H9 (cell line): ENCODE results near the gene GABRB3. TPM values are rescaled to one million over a fixed set of nuclear protein-coding genes. Genes with fewer than 3 reads are reported as not detected.
"Not testable (repeated sequence)": the region's sequence is repeated elsewhere in the genome, so short reads cannot be mapped to it uniquely, and the experiment has no call there.

Source experiments
- DNase-seq: peaks from one replicate; pipeline ENCODE4 v3.0.0-alpha.2; 2017
- H2AFZ ChIP-seq: one replicate; pipeline ENCODE4 v1.6.1; 2013; ENCODE audit warnings: mild to moderate bottlenecking, low read length, control low read depth, moderate library complexity
- H2AK5ac ChIP-seq: 2 replicates; pipeline ENCODE4 v1.6.1; 2013; ENCODE audit warnings: low read length, control low read depth, mixed read lengths; ENCODE audit not compliant: insufficient read length
- H2BK120ac ChIP-seq: one replicate; pipeline ENCODE4 v1.6.1; 2013; ENCODE audit warnings: low read depth, mild to moderate bottlenecking, low read length, control low read depth, inconsistent platforms; ENCODE audit not compliant: poor library complexity, severe bottlenecking
- H2BK12ac ChIP-seq: 2 replicates; pipeline ENCODE4 v1.6.1; 2013; ENCODE audit warnings: low read length, control low read depth, mixed read lengths, low read depth; ENCODE audit not compliant: insufficient read length
- H2BK15ac ChIP-seq: 2 replicates; pipeline ENCODE4 v1.6.1; 2013; ENCODE audit warnings: low read depth, low read length, control low read depth
- H2BK20ac ChIP-seq: one replicate; pipeline ENCODE4 v1.6.1; 2013; ENCODE audit warnings: low read depth, mild to moderate bottlenecking, low read length, control low read depth, inconsistent platforms; ENCODE audit not compliant: poor library complexity, severe bottlenecking
- H2BK5ac ChIP-seq: 2 replicates; pipeline ENCODE4 v1.6.1; 2013; ENCODE audit warnings: low read length, control low read depth, mixed read lengths; ENCODE audit not compliant: insufficient read length
- H3K14ac ChIP-seq: 2 replicates; pipeline ENCODE4 v1.6.1; 2013; ENCODE audit warnings: low read length, control low read depth; ENCODE audit not compliant: insufficient read depth
- H3K18ac ChIP-seq: 2 replicates; pipeline ENCODE4 v1.6.1; 2013; ENCODE audit warnings: low read depth, mild to moderate bottlenecking, mixed read lengths, low read length, control low read depth; ENCODE audit not compliant: insufficient read length
- H3K23ac ChIP-seq: 2 replicates; pipeline ENCODE4 v1.6.1; 2013; ENCODE audit warnings: low read length, control low read depth, mixed read lengths, low read depth; ENCODE audit not compliant: insufficient read length
- H3K23me2 ChIP-seq: 2 replicates; pipeline ENCODE4 v1.6.1; 2013; ENCODE audit warnings: low read depth, mild to moderate bottlenecking, mixed read lengths, low read length, control low read depth; ENCODE audit not compliant: insufficient read length, poor library complexity, severe bottlenecking
- H3K27ac ChIP-seq: 2 replicates; pipeline ENCODE4 v1.5.1; 2013; ENCODE audit warnings: low read length, control low read depth, mixed read lengths, low read depth; ENCODE audit not compliant: insufficient read length
- H3K27me3 ChIP-seq: 2 replicates; pipeline ENCODE4 v1.6.1; 2013; ENCODE audit warnings: low read length, control low read depth, inconsistent platforms; ENCODE audit not compliant: insufficient read depth
- H3K4ac ChIP-seq: 2 replicates; pipeline ENCODE4 v1.6.1; 2013; ENCODE audit warnings: low read depth, mild to moderate bottlenecking, control low read depth, inconsistent platforms, low read length, moderate library complexity
- H3K4me1 ChIP-seq: 2 replicates; pipeline ENCODE4 v1.6.1; 2013; ENCODE audit warnings: low read length, control low read depth, inconsistent platforms; ENCODE audit not compliant: insufficient read depth
- H3K4me2 ChIP-seq: 2 replicates; pipeline ENCODE4 v1.6.1; 2013; ENCODE audit warnings: low read length, control low read depth, mixed read lengths; ENCODE audit not compliant: insufficient read length, insufficient read depth
- H3K56ac ChIP-seq: 2 replicates; pipeline ENCODE4 v1.6.1; 2013; ENCODE audit warnings: low read depth, mild to moderate bottlenecking, mixed read lengths, low read length, control low read depth; ENCODE audit not compliant: insufficient read length
- H3K79me1 ChIP-seq: 2 replicates; pipeline ENCODE4 v1.6.1; 2013; ENCODE audit warnings: low read depth, mild to moderate bottlenecking, moderate library complexity, low read length, control low read depth, inconsistent platforms; ENCODE audit not compliant: insufficient read depth, poor library complexity, severe bottlenecking
- H3K79me2 ChIP-seq: 2 replicates; pipeline ENCODE4 v1.6.1; 2013; ENCODE audit warnings: low read length, control low read depth, inconsistent platforms; ENCODE audit not compliant: insufficient read depth
- H3K9ac ChIP-seq: 2 replicates; pipeline ENCODE4 v1.6.1; 2013; ENCODE audit warnings: low read length, control low read depth, mixed read lengths; ENCODE audit not compliant: insufficient read length; ENCODE audit errors: extremely low read depth
- H3K9me3 ChIP-seq: one replicate; pipeline ENCODE4 v1.6.1; 2013; ENCODE audit warnings: low read depth, low read length, inconsistent platforms; ENCODE audit not compliant: control insufficient read depth
- H3T11ph ChIP-seq: one replicate; pipeline ENCODE4 v1.6.1; 2013; ENCODE audit warnings: mild to moderate bottlenecking, low read length, control low read depth, inconsistent platforms
- H4K20me1 ChIP-seq: one replicate; pipeline ENCODE4 v1.6.1; 2013; ENCODE audit not compliant: control insufficient read depth, insufficient read length, insufficient read depth
- H4K5ac ChIP-seq: 2 replicates; pipeline ENCODE4 v1.6.1; 2013; ENCODE audit warnings: low read depth, mild to moderate bottlenecking, mixed read lengths, low read length, control low read depth; ENCODE audit not compliant: insufficient read length
- H4K8ac ChIP-seq: replicated peaks from 2 replicates; pipeline ENCODE4 v1.6.1; 2013; ENCODE audit warnings: low read length, control low read depth, mixed read lengths, low read depth; ENCODE audit not compliant: insufficient read length
- H4K91ac ChIP-seq: 2 replicates; pipeline ENCODE4 v1.6.1; 2013; ENCODE audit warnings: low read depth, mild to moderate bottlenecking, moderate library complexity, mixed read lengths, low read length, control low read depth; ENCODE audit not compliant: insufficient read length
- H3K27ac Mint-ChIP-seq, 3 experiments: 2 replicates in 2 of 3; 3 replicates in 1 of 3; pipeline ENCODE4 v1.8.0; 2020 to 2021; ENCODE audit warnings: mixed read lengths in 3 of 3, mild to moderate bottlenecking in 1 of 3, moderate library complexity in 1 of 3
- H3K27me3 Mint-ChIP-seq: 2 replicates; pipeline ENCODE4 v1.8.0; 2021; ENCODE audit warnings: low read depth, mild to moderate bottlenecking, moderate library complexity, mixed read lengths
- H3K36me3 Mint-ChIP-seq, 3 experiments: 2 replicates in 2 of 3; 3 replicates in 1 of 3; pipeline ENCODE4 v1.8.0; 2020 to 2021; ENCODE audit warnings: low read depth in 3 of 3, mixed read lengths in 3 of 3; ENCODE audit not compliant: insufficient read depth in 1 of 3
- H3K4me1 Mint-ChIP-seq, 2 experiments: 2 replicates each; pipeline ENCODE4 v1.8.0; 2020; ENCODE audit warnings: mixed read lengths in 2 of 2
- H3K4me3 Mint-ChIP-seq, 2 experiments: 2 replicates in 1 of 2; 3 replicates in 1 of 2; pipeline ENCODE4 v1.8.0; 2020 to 2021; ENCODE audit warnings: mild to moderate bottlenecking in 2 of 2, mixed read lengths in 2 of 2, moderate library complexity in 1 of 2
- H3K9me3 Mint-ChIP-seq, 2 experiments: 2 replicates in 1 of 2; 3 replicates in 1 of 2; pipeline ENCODE4 v1.8.0; 2020; ENCODE audit warnings: mild to moderate bottlenecking in 2 of 2, mixed read lengths in 2 of 2, moderate library complexity in 1 of 2
- CTCF ChIP-seq: fragments of 200-600 bp; sonication (generic); conservative IDR thresholded peaks from 3 replicates; pipeline ENCODE4 v1.8.0; 2021; ENCODE audit warnings: antibody characterized with exemption, mild to moderate bottlenecking
- WGBS: extraction: QIAGEN DNeasy Blood & Tissue Kit; methylation state at CpG from one replicate; pipeline ENCODE4 v1.1.7; 2013; ENCODE audit warnings: missing lambda C conversion rate, low lambda C conversion rate, mixed read lengths; ENCODE audit not compliant: insufficient read length; ENCODE audit errors: extremely low coverage; 5-methylcytosine and 5-hydroxymethylcytosine counted together
- total RNA-seq: library from RNA; stranded (reverse); gene quantifications from 2 replicates; pipeline ENCODE4 v1.2.1, GENCODE V29; 2021

The GABRB3 gene
- total RNA-seq, 1 experiment from 2014 or later = 98.2 TPM

GRCh38 chr15:26720546-26720945, 52.3 kb downstream of the GABRB3 start:
- H2AFZ ChIP-seq = no peak overlapping the region
- WGBS = no CpG with 5 or more reads among the region's 5 CpGs
- H2BK20ac ChIP-seq = no peak overlapping the region
- H3K36me3 Mint-ChIP-seq = peaks cover 13 to 22% (median 18%) of the 10 kb centered on the region in 3 experiments
- DNase-seq = no peak
- H2AK5ac ChIP-seq = no peak overlapping the region
- H3K14ac ChIP-seq = no peak overlapping the region
- no peak overlapping the region for H3K23ac ChIP-seq
- H2BK120ac ChIP-seq = no peak overlapping the region
- no peak overlapping the region for H3K9ac ChIP-seq
- no peak overlapping the region for H3K4ac ChIP-seq
- peak overlapping the region in 1 of 3 experiments; percentile 84; a peak in 2 of 7 replicates for H3K27ac Mint-ChIP-seq
- peaks cover 0 to 5% of the 10 kb centered on the region in 2 experiments; a peak in 3 of 5 replicates for H3K9me3 Mint-ChIP-seq
- no peak overlapping the region for H4K5ac ChIP-seq
- no peak overlapping the region for H4K8ac ChIP-seq
- no peaks in the 10 kb centered on the region for H3K23me2 ChIP-seq
- peaks cover 26% of the 10 kb centered on the region; the same call in 1 of the 2 replicates for H3K79me2 ChIP-seq
- H2BK12ac ChIP-seq = no peak overlapping the region
- no peak overlapping the region for H3T11ph ChIP-seq
- TF ChIP-seq CTCF = no peak
- H3K4me1 ChIP-seq = peaks cover 40% of the 10 kb centered on the region; the same call in 1 of the 2 replicates
- H3K56ac ChIP-seq = no peak overlapping the region
- no peak overlapping the region for H2BK5ac ChIP-seq
- H3K9me3 ChIP-seq = no peaks in the 10 kb centered on the region
- peaks cover 16% of the 10 kb centered on the region for H3K79me1 ChIP-seq
- peaks cover 69 to 76% of the 10 kb centered on the region in 2 experiments for H3K4me1 Mint-ChIP-seq
- H4K91ac ChIP-seq = no peak overlapping the region
- no peak overlapping the region for H2BK15ac ChIP-seq
- peak overlapping the region; percentile 58 for H3K4me2 ChIP-seq
- no peak overlapping the region for H3K18ac ChIP-seq
- no peaks in the 10 kb centered on the region for H3K27me3 ChIP-seq
- H3K4me3 Mint-ChIP-seq = peak overlapping the region; percentile 42 to 66; a peak in 4 of 5 replicates
- peak overlapping the region; percentile 23 for H3K27ac ChIP-seq
- no peaks in the 10 kb centered on the region for H4K20me1 ChIP-seq
- H3K27me3 Mint-ChIP-seq = peaks cover 28% of the 10 kb centered on the region

- not testable (repeated sequence) for H4K8ac ChIP-seq, H3K4ac ChIP-seq, H3K14ac ChIP-seq, H4K5ac ChIP-seq, DNase-seq, H4K20me1 ChIP-seq, H3K23me2 ChIP-seq, H2AK5ac ChIP-seq, H3K9me3 ChIP-seq, H3K56ac ChIP-seq, H4K91ac ChIP-seq, H3T11ph ChIP-seq, H2BK20ac ChIP-seq, H3K18ac ChIP-seq, H3K23ac ChIP-seq, H2BK15ac ChIP-seq, H2BK12ac ChIP-seq, H3K9ac ChIP-seq, H2BK120ac ChIP-seq, H3K9me3 Mint-ChIP-seq, H2BK5ac ChIP-seq, H3K27me3 ChIP-seq, H2AFZ ChIP-seq
- H3K4me1 ChIP-seq = peaks cover 40% of the 10 kb centered on the region; the same call in 1 of the 2 replicates
- peak overlapping the region; percentile 7 for H3K27ac ChIP-seq
- whole genome bisulfite sequencing = no CpG with 5 or more reads among the region's 5 CpGs
- peaks cover 26% of the 10 kb centered on the region; the same call in 1 of the 2 replicates for H3K79me2 ChIP-seq
- H3K4me1 Mint-ChIP-seq = peaks cover 71 to 78% of the 10 kb centered on the region in 2 experiments
- H3K36me3 Mint-ChIP-seq = peaks cover 13 to 22% (median 18%) of the 10 kb centered on the region in 3 experiments
- peak overlapping the region in 1 of 3 experiments; percentile 68; a peak in 2 of 7 replicates for H3K27ac Mint-ChIP-seq
- H3K4me3 Mint-ChIP-seq = peak overlapping the region; percentile 42 to 59; a peak in 4 of 5 replicates
- H3K4me2 ChIP-seq = peak overlapping the region; percentile 58
- peaks cover 28% of the 10 kb centered on the region for H3K27me3 Mint-ChIP-seq
- H3K79me1 ChIP-seq = peaks cover 16% of the 10 kb centered on the region
Observed at GRCh38 chr15:26719866-26720265, 53.0 kb downstream of the GABRB3 start.
